Stimulated activated CD4-positive, alpha-beta T cell treated with anti-CD3 and anti-CD28 coated beads, Interleukin-2, amount 100 ng/mL, for 24 hours (primary cell): Measurements from ENCODE around the gene CTSD.

Experiments
- DNase-seq, 2 donors: peaks; one replicate each; pipeline ENCODE4 v3.0.0-alpha.2; 2020

The CTSD gene

GRCh38 chr11:1742869-1743584, 20.7 kb downstream of the CTSD start:
- no peak for DNase-seq

- DNase-seq = no peak
These were observed 21.4 kb downstream of the CTSD start for GRCh38 chr11:1742371-1742770.

- no peak for DNase-seq
These were observed 22.0 kb downstream of the CTSD start for GRCh38 chr11:1741741-1742140.

- DNase-seq = no peak
These were observed 22.8 kb downstream of the CTSD start for GRCh38 chr11:1740786-1741530.

GRCh38 chr11:1739576-1739975, 24.2 kb downstream of the CTSD start:
- no peak for DNase-seq

- no peak for DNase-seq
These were observed 25.3 kb downstream of the CTSD start for GRCh38 chr11:1738380-1738779.

- no peak for DNase-seq
These were observed 26.5 kb downstream of the CTSD start for GRCh38 chr11:1737080-1737757.

- no peak for DNase-seq
These were observed 27.2 kb downstream of the CTSD start for GRCh38 chr11:1736447-1736992.

- no peak for DNase-seq
These were observed 28.5 kb downstream of the CTSD start for GRCh38 chr11:1735271-1735670.

GRCh38 chr11:1734641-1735081, 29.1 kb downstream of the CTSD start:
- no peak for DNase-seq

GRCh38 chr11:1733716-1734640, 29.7 kb downstream of the CTSD start:
- no peak for DNase-seq

- DNase-seq = no peak
These were observed 30.6 kb downstream of the CTSD start for GRCh38 chr11:1733009-1733715.

GRCh38 chr11:1732418-1733008, 31.2 kb downstream of the CTSD start:
- no peak for DNase-seq

GRCh38 chr11:1731451-1732059, 32.2 kb downstream of the CTSD start:
- DNase-seq = no peak

- no peak for DNase-seq
These were observed 33.6 kb downstream of the CTSD start for GRCh38 chr11:1730059-1730629.

GRCh38 chr11:1729692-1730011, 34.1 kb downstream of the CTSD start:
- no peak for DNase-seq

- no peak for DNase-seq
These were observed 34.6 kb downstream of the CTSD start for GRCh38 chr11:1728931-1729691.

- DNase-seq = no peak
These were observed 35.4 kb downstream of the CTSD start for GRCh38 chr11:1728301-1728700.

GRCh38 chr11:1727861-1728260, 35.9 kb downstream of the CTSD start:
- no peak for DNase-seq
